Suprapubic skin (tissue), 4 donors: ENCODE results near the gene KLRK1. TPM values are rescaled to one million over a fixed set of nuclear protein-coding genes. Genes with fewer than 3 reads are reported as not detected.
"Not testable (repeated sequence)": the region's sequence is repeated elsewhere in the genome, so short reads cannot be mapped to it uniquely, and the experiment has no call there.

Source experiments
- DNase-seq, 2 donors: peaks; one replicate each; pipeline ENCODE4 v3.0.0-alpha.2; 2019; ENCODE audit warnings: low spot score in 2 of 2
- H3K27ac ChIP-seq: fragments of 200-600 bp; sonication (generic); one replicate; pipeline ENCODE4 v1.5.1; 2019
- H3K27me3 ChIP-seq: fragments of 200-600 bp; sonication (generic); one replicate; pipeline ENCODE4 v1.5.1; 2019
- H3K36me3 ChIP-seq: fragments of 200-600 bp; sonication (generic); one replicate; pipeline ENCODE4 v1.5.1; 2019
- H3K4me1 ChIP-seq: fragments of 200-600 bp; sonication (generic); one replicate; pipeline ENCODE4 v1.5.1; 2019
- H3K4me3 ChIP-seq: fragments of 200-600 bp; sonication (generic); one replicate; pipeline ENCODE4 v1.5.1; 2019; ENCODE audit warnings: mild to moderate bottlenecking
- H3K9me3 ChIP-seq: fragments of 200-600 bp; sonication (generic); one replicate; pipeline ENCODE4 v1.5.1; 2019
- EP300 ChIP-seq: sonication (generic); formaldehyde crosslinking; IDR thresholded peaks from one replicate; pipeline ENCODE4 v1.6.1; 2017; ENCODE audit warnings: antibody characterized with exemption
- POLR2A ChIP-seq, 2 donors: fragments of 450-650 bp; IDR thresholded peaks; one replicate each; pipeline ENCODE4 v1.6.1; 2017; ENCODE audit warnings: antibody characterized with exemption in 2 of 2, mild to moderate bottlenecking in 2 of 2, moderate library complexity in 2 of 2
- POLR2AphosphoS5 ChIP-seq, 3 donors: sonication (generic); formaldehyde crosslinking; IDR thresholded peaks; one replicate each; pipeline ENCODE4 v1.6.1; 2017; ENCODE audit warnings: antibody characterized with exemption in 3 of 3
- WGBS: methylation state at CpG from one replicate; pipeline ENCODE4 v1.1.5; 2018; 5-methylcytosine and 5-hydroxymethylcytosine counted together
- total RNA-seq, 4 donors: library from RNA; depleted of rRNA; stranded (reverse); fragments of >200 nt; gene quantifications; one replicate each; pipeline ENCODE4 v1.1.0, GENCODE V29; 2016
- TF ChIP-seq, protein P1 (sequence below), 2 donors: fragments of 200-600 bp in 1 of 2; fragments of 450-650 bp in 1 of 2; sonication (generic) in 1 of 2; IDR thresholded peaks; one replicate each; pipeline ENCODE4 v1.5.1; 2016 to 2019; ENCODE audit warnings: antibody characterized with exemption in 2 of 2, mild to moderate bottlenecking in 1 of 2, moderate library complexity in 1 of 2

Gene KLRK1
- total RNA-seq, 4 donors from 2014 or later, result 0.51 to 4.3 TPM; not detected in 2

DNA sequence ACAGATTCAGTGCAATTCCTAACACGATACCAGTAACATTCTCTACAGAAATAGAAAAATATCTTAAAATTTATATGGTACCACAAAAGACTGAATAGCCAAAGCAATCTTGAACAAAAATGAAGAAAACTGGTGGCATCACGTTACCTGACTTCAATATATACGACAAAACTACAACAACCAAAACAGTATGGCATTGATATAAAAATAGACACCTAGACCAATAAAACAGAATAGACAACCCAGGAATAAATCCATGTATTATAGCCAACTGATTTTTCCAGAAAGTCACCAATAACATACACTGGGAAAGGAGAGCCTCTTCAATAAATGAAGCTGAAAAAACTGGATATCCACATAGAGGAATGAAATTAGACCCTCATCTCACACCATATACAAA is 5.7 kb downstream of the KLRK1 start:
- no peaks in the 10 kb centered on the region for H3K36me3 ChIP-seq
- DNase-seq, result no peak
- WGBS, result 85% methylated on average over 3 of the region's 3 CpGs

DNA sequence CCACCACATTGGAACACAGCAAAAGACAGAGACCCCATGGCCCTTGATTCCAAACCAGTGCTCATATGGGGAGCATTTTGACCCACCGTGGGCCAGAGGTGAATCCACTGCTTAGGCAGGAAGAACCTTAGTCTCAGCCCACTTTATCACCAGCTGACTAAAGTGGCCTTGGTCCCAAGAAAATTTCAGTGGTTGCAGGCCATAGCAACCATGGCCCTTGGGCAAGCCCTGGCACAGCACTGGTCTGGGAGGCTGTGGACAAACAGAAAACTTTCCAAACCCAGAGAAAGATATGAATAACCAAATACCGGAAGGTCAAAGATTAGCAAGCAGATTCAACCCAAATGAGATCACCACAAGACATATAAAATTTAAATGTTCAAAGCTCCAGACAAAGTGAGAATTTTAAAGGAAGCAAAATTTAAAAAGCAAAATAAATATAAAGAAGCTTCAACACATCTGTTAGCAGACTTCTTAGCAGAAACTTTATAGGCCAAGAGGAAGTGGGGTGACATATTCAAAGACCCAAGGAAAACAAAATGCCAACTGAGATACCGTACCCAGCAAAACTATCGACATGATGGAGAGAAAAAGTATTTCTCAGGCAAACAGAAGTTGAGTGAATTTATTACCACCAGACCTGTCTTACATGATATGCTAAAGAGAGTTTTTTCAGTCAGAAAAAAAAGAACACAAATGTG is 7.8 kb downstream of the KLRK1 start:
- Histone ChIP-seq H3K9me3 (no peaks in the 10 kb centered on the region), H3K4me1 (no peaks in the 10 kb centered on the region), H3K27ac (no peak overlapping the region), H3K27me3 (no peaks in the 10 kb centered on the region), H3K36me3 (no peaks in the 10 kb centered on the region), H3K4me3 (no peak overlapping the region)
- 85% methylated on average over 4 of the region's 4 CpGs for WGBS
- no peak for DNase-seq
- TF ChIP-seq EP300, result no peak
- no peak for TF ChIP-seq POLR2AphosphoS5 (IDR thresholded peaks at IDR 0.05)
- no peak for TF ChIP-seq POLR2A (IDR thresholded peaks at IDR 0.05)
- TF ChIP-seq, protein P1, sequence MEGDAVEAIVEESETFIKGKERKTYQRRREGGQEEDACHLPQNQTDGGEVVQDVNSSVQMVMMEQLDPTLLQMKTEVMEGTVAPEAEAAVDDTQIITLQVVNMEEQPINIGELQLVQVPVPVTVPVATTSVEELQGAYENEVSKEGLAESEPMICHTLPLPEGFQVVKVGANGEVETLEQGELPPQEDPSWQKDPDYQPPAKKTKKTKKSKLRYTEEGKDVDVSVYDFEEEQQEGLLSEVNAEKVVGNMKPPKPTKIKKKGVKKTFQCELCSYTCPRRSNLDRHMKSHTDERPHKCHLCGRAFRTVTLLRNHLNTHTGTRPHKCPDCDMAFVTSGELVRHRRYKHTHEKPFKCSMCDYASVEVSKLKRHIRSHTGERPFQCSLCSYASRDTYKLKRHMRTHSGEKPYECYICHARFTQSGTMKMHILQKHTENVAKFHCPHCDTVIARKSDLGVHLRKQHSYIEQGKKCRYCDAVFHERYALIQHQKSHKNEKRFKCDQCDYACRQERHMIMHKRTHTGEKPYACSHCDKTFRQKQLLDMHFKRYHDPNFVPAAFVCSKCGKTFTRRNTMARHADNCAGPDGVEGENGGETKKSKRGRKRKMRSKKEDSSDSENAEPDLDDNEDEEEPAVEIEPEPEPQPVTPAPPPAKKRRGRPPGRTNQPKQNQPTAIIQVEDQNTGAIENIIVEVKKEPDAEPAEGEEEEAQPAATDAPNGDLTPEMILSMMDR (IDR thresholded peaks at IDR 0.05), result no peak

More for the DNA sequence above, 5.7 kb downstream of the KLRK1 start:
- Histone ChIP-seq H3K27ac (no peak overlapping the region), H3K9me3 (no peaks in the 10 kb centered on the region), H3K4me3 (no peak overlapping the region), H3K27me3 (no peaks in the 10 kb centered on the region), H3K4me1 (no peaks in the 10 kb centered on the region)
- no peak for TF ChIP-seq POLR2A (IDR thresholded peaks at IDR 0.05)
- TF ChIP-seq POLR2AphosphoS5 (IDR thresholded peaks at IDR 0.05), result no peak
- TF ChIP-seq EP300, result no peak
- TF ChIP-seq, protein P1 (IDR thresholded peaks at IDR 0.05), result no peak

DNA sequence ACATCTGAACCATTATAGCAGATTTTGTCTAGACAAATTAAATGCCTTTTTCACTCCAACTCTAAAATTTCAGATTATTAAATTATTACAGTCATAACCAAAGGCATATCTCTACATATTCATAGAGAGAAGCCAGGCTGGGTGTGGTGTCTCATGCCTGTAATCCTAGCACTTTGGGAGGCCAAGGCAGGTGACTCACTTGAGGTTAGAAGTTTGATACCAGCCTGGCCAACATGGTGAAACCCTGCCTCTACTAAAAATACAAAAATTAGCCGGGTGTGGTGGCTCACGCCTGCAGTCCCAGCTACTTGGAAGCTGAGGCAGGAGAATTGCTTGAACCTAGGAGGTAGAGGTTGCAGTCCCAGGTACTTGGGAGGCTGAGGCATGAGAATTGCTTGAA is 11.1 kb downstream of the KLRK1 start:
- H3K36me3 ChIP-seq, H3K4me3 ChIP-seq, H3K27ac ChIP-seq, H3K27me3 ChIP-seq, DNase-seq, H3K9me3 ChIP-seq, H3K4me1 ChIP-seq: not testable (repeated sequence)
- 71% methylated on average over 2 of the region's 2 CpGs for WGBS

DNA sequence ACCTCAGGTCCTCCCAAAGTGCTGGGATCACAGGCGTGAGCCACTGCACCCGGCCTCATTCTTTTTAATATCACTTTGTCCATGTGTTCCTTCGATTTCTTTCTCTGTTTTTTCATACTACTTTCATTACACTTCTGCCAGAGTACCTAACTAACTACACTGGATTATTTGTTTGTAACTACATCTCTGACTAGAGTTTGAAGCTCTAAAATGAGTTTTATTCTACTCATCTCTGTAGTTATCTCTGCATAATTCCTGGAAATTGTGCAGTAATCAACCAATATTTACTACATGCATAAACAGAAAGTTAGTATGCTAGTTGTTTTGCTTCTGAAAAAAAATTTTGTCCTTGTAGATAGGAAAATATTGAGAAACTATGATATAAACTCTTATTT is 15.2 kb downstream of the KLRK1 start:
- no peaks in the 10 kb centered on the region for H3K27me3 ChIP-seq
- 90% methylated on average over 3 of the region's 3 CpGs for WGBS

DNA sequence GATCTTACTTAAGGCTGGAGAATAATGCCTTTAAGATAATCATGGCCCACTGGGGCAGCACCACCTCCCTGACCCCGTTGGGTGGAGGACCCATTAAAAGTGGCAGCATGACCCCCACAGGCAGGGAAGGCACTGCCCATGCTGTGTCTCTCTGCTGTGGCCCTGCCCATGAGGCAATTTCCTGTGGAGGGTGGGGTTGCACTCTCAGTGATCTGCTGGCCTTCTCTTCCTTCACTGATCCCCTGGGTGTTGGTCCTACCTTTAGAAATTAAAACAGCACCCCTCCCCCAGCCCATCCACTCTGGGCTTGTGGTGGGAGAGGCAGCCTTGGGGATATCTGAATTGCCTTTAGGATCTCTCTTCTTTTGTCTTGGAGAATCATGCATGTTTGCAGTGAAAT is 17.3 kb downstream of the KLRK1 start:
- no peaks in the 10 kb centered on the region for H3K27me3 ChIP-seq
- no peak for DNase-seq
- TF ChIP-seq EP300 (no peak), POLR2AphosphoS5 (IDR thresholded peaks at IDR 0.05) (no peak), POLR2A (IDR thresholded peaks at IDR 0.05) (no peak)
- TF ChIP-seq, protein P1 (IDR thresholded peaks at IDR 0.05), result no peak
- 56% methylated on average over 1 of the region's 1 CpG for WGBS
- no peaks in the 10 kb centered on the region for H3K36me3 ChIP-seq
- H3K4me1 ChIP-seq, result peaks cover 2% of the 10 kb centered on the region
- no peak overlapping the region for H3K27ac ChIP-seq
- no peak overlapping the region for H3K4me3 ChIP-seq
- H3K9me3 ChIP-seq, result peaks cover 4% of the 10 kb centered on the region

More for the DNA sequence above, 15.2 kb downstream of the KLRK1 start:
- TF ChIP-seq EP300 (no peak), POLR2AphosphoS5 (IDR thresholded peaks at IDR 0.05) (no peak), POLR2A (IDR thresholded peaks at IDR 0.05) (no peak)
- TF ChIP-seq, protein P1 (IDR thresholded peaks at IDR 0.05), result no peak
- H3K27ac ChIP-seq, result no peak overlapping the region
- H3K36me3 ChIP-seq, result no peaks in the 10 kb centered on the region
- H3K9me3 ChIP-seq, result no peaks in the 10 kb centered on the region
- DNase-seq, result no peak
- no peak overlapping the region for H3K4me3 ChIP-seq
- peaks cover 2% of the 10 kb centered on the region for H3K4me1 ChIP-seq

DNA sequence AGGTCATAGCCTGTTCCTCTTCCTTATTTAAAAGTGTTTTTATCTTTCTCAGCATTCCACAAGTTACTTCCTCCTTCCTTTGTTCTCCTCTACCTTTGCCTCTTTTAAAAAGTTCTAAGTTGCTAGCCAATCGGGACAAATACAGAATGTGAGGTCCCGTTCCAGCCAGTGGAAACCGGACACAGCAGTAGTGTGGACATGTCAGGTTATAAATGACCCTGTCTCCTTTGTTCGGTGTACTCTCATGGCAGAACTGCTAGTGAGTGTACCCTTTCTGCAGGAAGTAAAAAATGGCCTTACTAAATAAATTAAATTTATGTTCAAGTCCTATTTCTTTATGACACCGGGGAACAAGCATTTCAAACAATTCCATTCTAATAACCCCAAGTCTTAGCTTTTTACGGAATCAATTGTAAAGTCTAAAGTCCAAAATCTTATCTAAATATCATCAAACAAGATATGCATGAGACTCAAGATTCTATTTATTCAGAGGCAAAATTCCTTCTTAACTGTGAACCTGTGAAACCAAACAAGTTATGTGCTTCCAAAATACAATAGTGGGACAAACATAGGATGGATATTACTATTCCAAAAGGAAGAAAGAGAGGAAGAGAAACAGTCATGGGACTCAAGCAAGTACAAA is 17.8 kb downstream of the KLRK1 start:
- H3K4me3 ChIP-seq, H3K4me1 ChIP-seq, H3K27ac ChIP-seq, DNase-seq, H3K36me3 ChIP-seq, H3K27me3 ChIP-seq, H3K9me3 ChIP-seq: not testable (repeated sequence)
- 54% methylated on average over 6 of the region's 6 CpGs for WGBS
